ENCODE data around the gene ARHGAP6. TPM values are rescaled to one million over a fixed set of nuclear protein-coding genes. Genes with fewer than 3 reads are reported as not detected.

The ARHGAP6 gene
- total RNA-seq, 1 experiment from 2014 or later = 0.50 TPM

DNA sequence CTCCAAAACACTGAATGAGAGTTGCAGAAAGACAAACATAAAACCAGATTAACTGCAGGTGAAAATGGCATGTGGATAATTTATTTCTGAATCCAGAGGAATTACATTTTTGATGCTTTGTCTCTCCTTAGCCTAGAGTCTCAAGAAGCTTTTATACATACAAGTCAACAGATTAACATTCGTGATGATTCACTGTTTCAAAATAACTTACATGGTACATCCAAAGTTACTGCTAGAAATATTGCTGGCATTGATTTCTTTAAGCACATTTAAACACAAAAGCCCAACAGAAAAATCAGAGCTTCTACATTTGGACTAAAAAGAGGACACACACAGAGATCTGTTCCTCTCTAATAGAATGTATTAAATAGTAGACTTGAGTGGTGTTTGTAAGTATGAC, 266.9 kb downstream of the ARHGAP6 start:
- Mint-ChIP-seq H3K36me3 (ENCODE audit: insufficient read depth, unreplicated experiment) (no peaks in the 10 kb centered on the region), H3K4me1 (ENCODE audit: low read depth, unreplicated experiment) (no peaks in the 10 kb centered on the region), H3K27me3 (ENCODE audit: insufficient read depth, unreplicated experiment) (no peaks in the 10 kb centered on the region), H3K27ac (ENCODE audit: unreplicated experiment) (no peak overlapping the region), H3K4me3 (ENCODE audit: unreplicated experiment) (no peak overlapping the region), H3K9me3 (ENCODE audit: unreplicated experiment) (no peaks in the 10 kb centered on the region)
- CTCF ChIA-PET = no interaction called here
- no peak for DNase-seq
- POLR2A ChIA-PET = no interaction called here
- intact Hi-C loops (cut with micrococcal nuclease; ENCODE audit: unreplicated experiment) = no loop called here
- BruUV-seq (replicated peaks) = no TSS peak
- TF ChIP-seq, protein P1, sequence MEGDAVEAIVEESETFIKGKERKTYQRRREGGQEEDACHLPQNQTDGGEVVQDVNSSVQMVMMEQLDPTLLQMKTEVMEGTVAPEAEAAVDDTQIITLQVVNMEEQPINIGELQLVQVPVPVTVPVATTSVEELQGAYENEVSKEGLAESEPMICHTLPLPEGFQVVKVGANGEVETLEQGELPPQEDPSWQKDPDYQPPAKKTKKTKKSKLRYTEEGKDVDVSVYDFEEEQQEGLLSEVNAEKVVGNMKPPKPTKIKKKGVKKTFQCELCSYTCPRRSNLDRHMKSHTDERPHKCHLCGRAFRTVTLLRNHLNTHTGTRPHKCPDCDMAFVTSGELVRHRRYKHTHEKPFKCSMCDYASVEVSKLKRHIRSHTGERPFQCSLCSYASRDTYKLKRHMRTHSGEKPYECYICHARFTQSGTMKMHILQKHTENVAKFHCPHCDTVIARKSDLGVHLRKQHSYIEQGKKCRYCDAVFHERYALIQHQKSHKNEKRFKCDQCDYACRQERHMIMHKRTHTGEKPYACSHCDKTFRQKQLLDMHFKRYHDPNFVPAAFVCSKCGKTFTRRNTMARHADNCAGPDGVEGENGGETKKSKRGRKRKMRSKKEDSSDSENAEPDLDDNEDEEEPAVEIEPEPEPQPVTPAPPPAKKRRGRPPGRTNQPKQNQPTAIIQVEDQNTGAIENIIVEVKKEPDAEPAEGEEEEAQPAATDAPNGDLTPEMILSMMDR (IDR thresholded peaks at IDR 0.05; ENCODE audit: insufficient read depth in 1 of 2, low read depth in 1 of 2, low read length in 1 of 2, severe bottlenecking in 1 of 2, unreplicated experiment in 1 of 2) = no peak
- no peaks in the 10 kb centered on the region for H3K9me3 ChIP-seq
- H3K4me1 ChIP-seq = no peaks in the 10 kb centered on the region
- H3K4me3 ChIP-seq (ENCODE audit: low read depth, low read length) = no peak overlapping the region
- H3K36me3 ChIP-seq (ENCODE audit: control insufficient read depth, insufficient read depth, low read length) = no peaks in the 10 kb centered on the region
- no peaks in the 10 kb centered on the region for H3K27me3 ChIP-seq (replicated peaks; ENCODE audit: control insufficient read depth, insufficient read depth, low read length)

DNA sequence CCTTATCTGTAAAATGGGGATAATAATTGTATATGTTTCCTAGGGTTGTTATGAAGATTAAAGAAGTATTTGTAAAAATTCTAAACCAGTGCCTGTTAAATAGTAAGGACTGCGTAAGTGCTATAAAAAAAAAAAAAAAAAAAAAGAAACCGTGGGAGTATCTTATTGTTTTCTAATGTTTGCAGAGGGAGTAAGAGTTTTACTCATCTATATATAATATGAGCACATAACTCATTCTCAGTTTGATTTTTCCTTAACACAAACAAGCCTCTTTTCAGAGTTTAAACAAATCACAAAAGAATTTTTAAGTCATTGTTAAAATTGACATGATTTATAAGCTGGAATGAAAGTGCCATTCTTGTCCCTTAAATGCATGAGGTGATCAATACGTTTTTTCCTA, 267.6 kb downstream of the ARHGAP6 start:
- Mint-ChIP-seq H3K4me1 (ENCODE audit: low read depth, unreplicated experiment) (no peaks in the 10 kb centered on the region), H3K27me3 (ENCODE audit: insufficient read depth, unreplicated experiment) (no peaks in the 10 kb centered on the region), H3K36me3 (ENCODE audit: insufficient read depth, unreplicated experiment) (no peaks in the 10 kb centered on the region), H3K4me3 (ENCODE audit: unreplicated experiment) (no peak overlapping the region), H3K9me3 (ENCODE audit: unreplicated experiment) (no peaks in the 10 kb centered on the region), H3K27ac (ENCODE audit: unreplicated experiment) (no peak overlapping the region)
- H3K4me3 ChIP-seq (ENCODE audit: low read depth, low read length) = no peak overlapping the region
- H3K27me3 ChIP-seq (replicated peaks; ENCODE audit: control insufficient read depth, insufficient read depth, low read length) = no peaks in the 10 kb centered on the region
- no TSS peak for BruUV-seq (replicated peaks)
- CTCF ChIA-PET = no interaction called here
- TF ChIP-seq, protein P1 (IDR thresholded peaks at IDR 0.05; ENCODE audit: insufficient read depth in 1 of 2, low read depth in 1 of 2, low read length in 1 of 2, severe bottlenecking in 1 of 2, unreplicated experiment in 1 of 2) = no peak
- no peaks in the 10 kb centered on the region for H3K36me3 ChIP-seq (ENCODE audit: control insufficient read depth, insufficient read depth, low read length)
- no peaks in the 10 kb centered on the region for H3K9me3 ChIP-seq
- H3K4me1 ChIP-seq = no peaks in the 10 kb centered on the region
- DNase-seq = no peak
- POLR2A ChIA-PET = no interaction called here
- intact Hi-C loops (cut with micrococcal nuclease; ENCODE audit: unreplicated experiment) = no loop called here

DNA sequence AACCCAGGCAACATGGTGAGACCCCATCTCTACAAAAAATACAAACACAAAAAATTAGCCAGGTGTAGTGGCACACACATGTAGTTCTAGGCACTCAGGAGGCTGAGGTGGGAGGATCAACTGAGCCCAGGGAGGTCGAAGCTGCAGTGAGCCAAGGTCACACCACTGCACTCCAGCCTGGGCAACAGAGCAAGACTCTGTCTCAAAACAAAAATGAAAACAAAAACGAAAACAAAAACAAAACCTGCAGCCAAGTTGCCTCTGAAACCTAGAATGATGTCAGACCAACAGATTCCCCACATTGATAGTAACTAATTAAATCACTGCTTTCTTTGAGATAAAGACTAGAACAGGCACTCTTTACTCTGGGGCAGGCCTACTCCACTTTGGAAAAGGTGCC, 268.0 kb downstream of the ARHGAP6 start:
- BruUV-seq (replicated peaks) = no TSS peak
- intact Hi-C loops (cut with micrococcal nuclease; ENCODE audit: unreplicated experiment) = no loop called here
- CTCF ChIA-PET = no interaction called here
- POLR2A ChIA-PET = no interaction called here
- Mint-ChIP-seq H3K9me3 (ENCODE audit: unreplicated experiment) (no peaks in the 10 kb centered on the region), H3K27me3 (ENCODE audit: insufficient read depth, unreplicated experiment) (no peaks in the 10 kb centered on the region), H3K4me1 (ENCODE audit: low read depth, unreplicated experiment) (no peaks in the 10 kb centered on the region), H3K27ac (ENCODE audit: unreplicated experiment) (no peak overlapping the region), H3K4me3 (ENCODE audit: unreplicated experiment) (no peak overlapping the region), H3K36me3 (ENCODE audit: insufficient read depth, unreplicated experiment) (no peaks in the 10 kb centered on the region)
- H3K4me3 ChIP-seq (ENCODE audit: low read depth, low read length) = no peak overlapping the region
- H3K9me3 ChIP-seq = no peaks in the 10 kb centered on the region
- H3K4me1 ChIP-seq = no peaks in the 10 kb centered on the region
- no peaks in the 10 kb centered on the region for H3K36me3 ChIP-seq (ENCODE audit: control insufficient read depth, insufficient read depth, low read length)
- DNase-seq = no peak
- TF ChIP-seq, protein P1 (IDR thresholded peaks at IDR 0.05; ENCODE audit: insufficient read depth in 1 of 2, low read depth in 1 of 2, low read length in 1 of 2, severe bottlenecking in 1 of 2, unreplicated experiment in 1 of 2) = no peak
- no peaks in the 10 kb centered on the region for H3K27me3 ChIP-seq (replicated peaks; ENCODE audit: control insufficient read depth, insufficient read depth, low read length)
